K562 (cell line): ENCODE measurements around the gene MAP10. TPM values are rescaled to one million over a fixed set of nuclear protein-coding genes. Genes with fewer than 3 reads are reported as not detected.

Experiments
- ATAC-seq: fragments of 200-7000 bp; cut with Tn5 transposase; 3 replicates; pipeline ENCODE4 v1.9.1; 2020; ENCODE audit warnings: moderate library complexity
- BruUV-seq: library from RNA; stranded (reverse); fragments of 400-500 nt; replicated peaks from 2 replicates; lab custom pipeline; 2021; lab: Mats Ljungman, UMichigan
- CTCF ChIA-PET: fragments of 300-600 bp; formaldehyde crosslinking; extraction: SDS; loops from one replicate; lab custom pipeline; 2021; ENCODE audit warnings: low intra/inter-chr PET ratio; lab: Yijun Ruan, JAX
- POLR2A ChIA-PET: fragments of 300-600, 350-650 bp; sonication (Branson Sonifier 250); formaldehyde crosslinking; extraction: SDS; loops from one replicate; lab custom pipeline; 2021; ENCODE audit warnings: antibody characterized with exemption, inconsistent platforms; lab: Yijun Ruan, JAX
- DNase-seq, 4 experiments: peaks; one replicate each; pipeline versions ENCODE4 v3.0.0 to v3.0.0-alpha.2; 2011 to 2018; ENCODE audit warnings: low spot score in 3 of 4, mixed read lengths in 3 of 4; ENCODE audit errors: extremely low read depth in 1 of 4
- FAIRE-seq: peaks from 2 replicates; lab custom pipeline; 2011; peaks lifted over from hg19 to GRCh38; lab: Jason Lieb, UNC
- H2AFZ ChIP-seq: 2 replicates; pipeline ENCODE4 v1.6.0; 2011; ENCODE audit warnings: low read depth, low read length, control low read depth, inconsistent platforms
- H3K27ac ChIP-seq: fragments of 200-600 bp; 3 replicates; pipeline ENCODE4 v1.8.0; 2011; ENCODE audit warnings: low read depth, mild to moderate bottlenecking, control low read depth, inconsistent platforms, low read length, moderate library complexity, mixed read lengths; ENCODE audit errors: extremely low read depth
- H3K27me3 ChIP-seq, 2 experiments: fragments of 300-600 bp in 1 of 2; 2 replicates in 1 of 2; 3 replicates in 1 of 2; pipeline versions ENCODE4 v1.6.0 to v1.8.0; 2011; ENCODE audit warnings: inconsistent platforms in 2 of 2, low read length in 2 of 2, mild to moderate bottlenecking in 1 of 2, mixed read lengths in 1 of 2, moderate library complexity in 1 of 2; ENCODE audit not compliant: control insufficient read depth in 2 of 2, insufficient read depth in 2 of 2
- H3K36me3 ChIP-seq: fragments of 300-600 bp; 3 replicates; pipeline ENCODE4 v1.8.0; 2011; ENCODE audit warnings: mild to moderate bottlenecking, low read length, inconsistent platforms; ENCODE audit not compliant: control insufficient read depth, insufficient read depth
- H3K4me1 ChIP-seq, 2 experiments: fragments of 200-600 bp in 1 of 2; replicated peaks in 1 of 2; 2 replicates in 1 of 2; 3 replicates in 1 of 2; pipeline versions ENCODE4 v1.5.1 to v1.8.0; 2011; ENCODE audit warnings: inconsistent platforms in 2 of 2, low read length in 2 of 2, mild to moderate bottlenecking in 1 of 2, mixed read lengths in 1 of 2, moderate library complexity in 1 of 2; ENCODE audit not compliant: control insufficient read depth in 2 of 2, insufficient read depth in 2 of 2
- H3K4me2 ChIP-seq: 2 replicates; pipeline ENCODE4 v1.6.1; 2011; ENCODE audit warnings: low read length, control low read depth, inconsistent platforms, mixed read lengths; ENCODE audit not compliant: insufficient read depth
- H3K4me3 ChIP-seq: fragments of 200-600 bp; sonication (generic), shearing (Covaris generic); 2 replicates; pipeline ENCODE4 v1.5.1; 2016; ENCODE audit warnings: control low read depth, inconsistent platforms
- H3K79me2 ChIP-seq: fragments of 200-600 bp; 3 replicates; pipeline ENCODE4 v1.8.0; 2011; ENCODE audit warnings: low read length, inconsistent platforms; ENCODE audit not compliant: control insufficient read depth, insufficient read depth
- H3K9ac ChIP-seq, 2 experiments: 2 replicates each; pipeline versions ENCODE4 v1.6.0 to v1.6.1; 2011; ENCODE audit warnings: low read depth in 2 of 2, low read length in 2 of 2, control low read depth in 1 of 2, inconsistent platforms in 1 of 2, mild to moderate bottlenecking in 1 of 2, mixed read lengths in 1 of 2; ENCODE audit not compliant: insufficient read depth in 1 of 2
- H3K9me1 ChIP-seq: one replicate; pipeline ENCODE4 v1.6.0; 2011; ENCODE audit warnings: inconsistent platforms, mild to moderate bottlenecking, low read length, moderate library complexity; ENCODE audit not compliant: control insufficient read depth, insufficient read depth
- H3K9me3 ChIP-seq: replicated peaks from 2 replicates; pipeline ENCODE4 v1.5.1; 2011; ENCODE audit warnings: low read depth, low read length, inconsistent platforms; ENCODE audit not compliant: control insufficient read depth, insufficient read depth
- H4K20me1 ChIP-seq: replicated peaks from 2 replicates; pipeline ENCODE4 v1.6.1; 2011; ENCODE audit warnings: low read length, inconsistent platforms, mixed read lengths; ENCODE audit not compliant: control insufficient read depth, insufficient read depth
- KDM4B ChIP-seq, 2 experiments: fragments of 450-650 bp in 1 of 2; sonication (generic) in 1 of 2; IDR thresholded peaks; 2 replicates each; pipeline ENCODE4 v1.6.1; 2016 to 2017; ENCODE audit warnings: borderline replicate concordance in 2 of 2, antibody characterized with exemption in 1 of 2, low read depth in 1 of 2, mild to moderate bottlenecking in 1 of 2
- SMARCB1 ChIP-seq: IDR thresholded peaks from 2 replicates; pipeline ENCODE4 v1.6.1; 2011; ENCODE audit warnings: improper control_type of control experiment, low read depth; ENCODE audit not compliant: insufficient read length
- WGBS: fragments of 100-300 bp; shearing (Covaris generic); methylation state at CpG from one replicate; pipeline ENCODE4 v1.1.6; 2016; ENCODE audit warnings: low coverage, mixed read lengths; ENCODE audit not compliant: insufficient coverage; ENCODE audit errors: missing lambda C conversion rate; 5-methylcytosine and 5-hydroxymethylcytosine counted together
- in situ Hi-C: fragments of 300-500 bp; cut with MboI; formaldehyde crosslinking; loops from 4 replicates; pipeline ENCODE4 v1.15.0; 2018; ENCODE audit warnings: inconsistent platforms, mixed read lengths
- intact Hi-C: fragments of 100-400 bp; cut with micrococcal nuclease; formaldehyde crosslinking; loops from 2 replicates; pipeline ENCODE4 v1.14.2; 2022
- polyA plus RNA-seq, 8 experiments: library from polyadenylated mRNA; depleted of rRNA in 4 of 8; stranded (reverse) in 5 of 8; unstranded in 3 of 8; fragments of >200 nt; fragmentation: Nextera tagmentation in 2 of 8; fragmentation: Illumina TruSeq in 1 of 8; extraction: Ambion mirVana in 2 of 8; extraction: Trizol in 1 of 8; gene quantifications; 2 replicates each; pipeline versions ENCODE4 v1.2.1 to v1.2.3, GENCODE V29; 2011 to 2014; ENCODE audit warnings: inconsistent platforms in 1 of 8, missing spikeins in 1 of 8
- small RNA-seq: library from RNA; depleted of rRNA; stranded (forward); fragments of <200 nt; gene quantifications from one replicate; pipeline ENCODE3, GENCODE V24; 2014
- total RNA-seq, 7 experiments: library from RNA; depleted of rRNA in 6 of 7; stranded (reverse); fragments of >200 nt in 6 of 7; fragmentation: Illumina TruSeq in 2 of 7; extraction: Trizol in 2 of 7; gene quantifications; 2 replicates each; pipeline versions ENCODE4 v1.2.1 to v1.2.3, GENCODE V29; 2011 to 2021; ENCODE audit warnings: low replicate concordance in 1 of 7

MAP10 gene
- total and polyA plus RNA-seq, 9 of the 15 experiments (the other 6 are each of a cell fraction or from before 2014, with no cell fraction given) = 0.11 to 0.98 (median 0.69) TPM

DNA sequence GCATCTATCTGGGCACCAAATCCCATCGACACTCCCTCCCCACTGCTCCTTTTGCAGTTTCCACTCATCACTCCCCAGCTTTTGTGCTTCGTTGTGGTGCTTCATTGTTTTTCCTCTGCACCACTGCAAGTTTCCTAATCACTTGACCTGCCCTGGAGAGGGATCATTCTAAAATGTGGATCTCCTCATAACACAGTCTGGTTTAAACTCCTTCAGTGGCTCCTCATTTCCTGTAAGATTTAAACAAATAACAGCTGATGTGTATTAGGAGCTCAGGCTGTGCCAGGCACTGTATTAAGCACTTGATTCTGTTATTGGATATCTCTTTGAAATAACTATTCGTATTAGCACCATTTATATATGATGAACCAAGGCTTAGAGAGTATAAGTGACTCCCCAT, 51.3 kb downstream of the MAP10 start:
- no TSS peak for BruUV-seq
- ChIA-PET CTCF (no interaction called here), POLR2A (no interaction called here)
- H2AFZ ChIP-seq = no peak overlapping the region
- no peak overlapping the region for H3K4me2 ChIP-seq
- no peak overlapping the region for H3K27ac ChIP-seq
- WGBS = 1% methylated on average over 3 of the region's 3 CpGs
- no peak overlapping the region for H3K9ac ChIP-seq
- H3K9me1 ChIP-seq = no peaks in the 10 kb centered on the region
- TF ChIP-seq KDM4B (IDR thresholded peaks at IDR 0.05; ENCODE audit: borderline replicate concordance in 2 of 2, low read depth in 1 of 2) (no peak), SMARCB1 (no peak)
- in situ Hi-C loops (no loop called here), intact Hi-C loops (no loop called here)
- no peak overlapping the region for H3K4me3 ChIP-seq
- no peak for DNase-seq
- H4K20me1 ChIP-seq = no peaks in the 10 kb centered on the region
- no peaks in the 10 kb centered on the region for H3K4me1 ChIP-seq
- no peaks in the 10 kb centered on the region for H3K9me3 ChIP-seq
- no peaks in the 10 kb centered on the region for H3K79me2 ChIP-seq
- no peaks in the 10 kb centered on the region for H3K27me3 ChIP-seq
- FAIRE-seq = no peak
- H3K36me3 ChIP-seq = no peaks in the 10 kb centered on the region
- no peak for ATAC-seq

Small RNA genes lying within 50 kb of the gene (small RNA-seq; reads per million reads assigned to genes)
- not detected for gene RNU1-74P

Other genes with a start within 250 kb of the MAP10 start
- gene SIPA1L2, start 175.3 kb upstream of the MAP10 start, total RNA-seq (2014; rRNA removed) = 0.09 and 0.12 TPM in 2 replicates
- gene SIPA1L2, start 175.3 kb upstream of the MAP10 start, total RNA-seq (2014; rRNA removed; fragmentation: Illumina TruSeq; extraction: Trizol) = 0.03 and 0.04 TPM in 2 replicates
- 0.04 TPM in 1 of 2 replicates, not detected in the other for gene SIPA1L2, start 175.3 kb upstream of the MAP10 start, total RNA-seq (2015; rRNA removed; fragmentation: Illumina TruSeq; extraction: Trizol)
- 0.07 and 0.22 TPM in 2 replicates for gene SIPA1L2, start 175.3 kb upstream of the MAP10 start, total RNA-seq (2021)
- not detected in 2 replicates for gene SIPA1L2, start 175.3 kb upstream of the MAP10 start, polyA plus RNA-seq (2011; rRNA removed)
- 0.04 TPM in 1 of 2 replicates, not detected in the other for gene SIPA1L2, start 175.3 kb upstream of the MAP10 start, polyA plus RNA-seq (2014; fragmentation: Illumina TruSeq; extraction: Trizol)
- not detected for gene SIPA1L2, start 175.3 kb upstream of the MAP10 start, polyA plus RNA-seq (2014; fragmentation: Nextera tagmentation; extraction: Ambion mirVana)
- gene SIPA1L2, start 175.3 kb upstream of the MAP10 start, polyA plus RNA-seq (2014; rRNA removed) = 0.01 TPM in 1 of 2 replicates, not detected in the other
- gene NTPCR, start 145.2 kb downstream of the MAP10 start, total RNA-seq (2014; rRNA removed) = 19.3 and 29.2 TPM in 2 replicates
- 49.6 and 54.5 TPM in 2 replicates for gene NTPCR, start 145.2 kb downstream of the MAP10 start, total RNA-seq (2014; rRNA removed; fragmentation: Illumina TruSeq; extraction: Trizol)
- gene NTPCR, start 145.2 kb downstream of the MAP10 start, total RNA-seq (2015; rRNA removed; fragmentation: Illumina TruSeq; extraction: Trizol) = 36.4 and 37.9 TPM in 2 replicates
- gene NTPCR, start 145.2 kb downstream of the MAP10 start, total RNA-seq (2021) = 48.8 and 52.6 TPM in 2 replicates
- gene NTPCR, start 145.2 kb downstream of the MAP10 start, polyA plus RNA-seq (2011; rRNA removed) = 44.3 and 47.3 TPM in 2 replicates
- 57.4 and 60.8 TPM in 2 replicates for gene NTPCR, start 145.2 kb downstream of the MAP10 start, polyA plus RNA-seq (2014; fragmentation: Illumina TruSeq; extraction: Trizol)
- gene NTPCR, start 145.2 kb downstream of the MAP10 start, polyA plus RNA-seq (2014; fragmentation: Nextera tagmentation; extraction: Ambion mirVana) = 100 to 1,000 TPM; 101 to 105 TPM
- gene NTPCR, start 145.2 kb downstream of the MAP10 start, polyA plus RNA-seq (2014; rRNA removed) = 36.9 and 40.4 TPM in 2 replicates